NOMO-1 (cell line): ENCODE results near the gene SYNGR1.

Experiments used
- DNase-seq, 2 experiments: peaks; one replicate each; lab custom pipeline; 2025; ENCODE audit not compliant: unreplicated experiment in 2 of 2; lab: John Stamatoyannopoulos, UW

SYNGR1 gene

GRCh38 chr22:39368461-39368911 lies 18.7 kb downstream of the SYNGR1 start:
- no peak for DNase-seq

GRCh38 chr22:39369186-39369585 lies 19.4 kb downstream of the SYNGR1 start:
- no peak for DNase-seq

- DNase-seq, result no peak
Measured at GRCh38 chr22:39369586-39369985, 19.8 kb downstream of the SYNGR1 start.

GRCh38 chr22:39371732-39372131 lies 21.9 kb downstream of the SYNGR1 start:
- DNase-seq, result no peak

- no peak for DNase-seq
Measured at GRCh38 chr22:39374191-39374590, 24.4 kb downstream of the SYNGR1 start.

- DNase-seq, result no peak
Measured at GRCh38 chr22:39374801-39375200, 25.0 kb downstream of the SYNGR1 start.

- DNase-seq, result no peak
Measured at GRCh38 chr22:39375646-39376045, 25.9 kb downstream of the SYNGR1 start.

- DNase-seq, result no peak
Measured at GRCh38 chr22:39379756-39380730, 30.3 kb downstream of the SYNGR1 start.

GRCh38 chr22:39381009-39381755 lies 31.4 kb downstream of the SYNGR1 start:
- no peak for DNase-seq

GRCh38 chr22:39381930-39382329 lies 32.1 kb downstream of the SYNGR1 start:
- no peak for DNase-seq

- no peak for DNase-seq
Measured at GRCh38 chr22:39382410-39382809, 32.6 kb downstream of the SYNGR1 start.

- DNase-seq, result no peak
Measured at GRCh38 chr22:39383841-39384625, 34.2 kb downstream of the SYNGR1 start.

- no peak for DNase-seq
Measured at GRCh38 chr22:39384750-39385480, 35.1 kb downstream of the SYNGR1 start.

- peak; percentile 66 to 75 for DNase-seq
Measured at GRCh38 chr22:39388261-39389011, 38.6 kb downstream of the SYNGR1 start.

- no peak for DNase-seq
Measured at GRCh38 chr22:39389420-39389819, 39.6 kb downstream of the SYNGR1 start.

- DNase-seq, result peak in 1 of 2 experiments; percentile 61
Measured at GRCh38 chr22:39392341-39392948, 42.7 kb downstream of the SYNGR1 start.

- no peak for DNase-seq
Measured at GRCh38 chr22:39395936-39396796, 46.4 kb downstream of the SYNGR1 start.

- no peak for DNase-seq
Measured at GRCh38 chr22:39396797-39397195, 47.0 kb downstream of the SYNGR1 start.
